ENCODE measurements around the gene SHB. TPM values are rescaled to one million over a fixed set of nuclear protein-coding genes. Genes with fewer than 3 reads are reported as not detected.

Gene SHB
- total RNA-seq, 1 experiment from 2014 or later, result 20.7 TPM

DNA sequence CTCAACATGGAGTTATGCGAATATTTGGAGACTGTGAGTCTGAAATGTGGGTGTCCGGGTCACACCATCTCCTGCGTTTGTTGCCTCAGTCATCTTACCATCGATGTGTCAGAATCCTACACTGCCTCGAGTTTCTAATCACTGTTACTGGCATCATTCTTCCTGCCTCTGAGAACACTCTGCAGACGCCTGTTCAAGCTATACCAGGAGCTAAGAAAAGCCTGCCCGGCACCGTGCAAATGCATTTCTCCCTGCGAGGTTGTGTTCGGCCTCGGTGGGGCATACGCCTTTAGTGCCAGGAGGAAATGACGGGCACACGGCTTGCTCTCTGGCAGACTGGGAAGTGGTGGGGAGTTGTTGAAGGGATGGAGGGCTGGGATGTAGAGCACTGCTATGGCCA is 133.9 kb downstream of the SHB start:
- Histone ChIP-seq H3K4me1 (ENCODE audit: insufficient read depth, low read length, poor library complexity, severe bottlenecking) (peaks cover 21% of the 10 kb centered on the region), H3K36me3 (ENCODE audit: insufficient read depth, low read length, poor library complexity, severe bottlenecking) (no peaks in the 10 kb centered on the region), H3K9me3 (ENCODE audit: low read depth, low read length, poor library complexity, severe bottlenecking) (peaks cover 6% of the 10 kb centered on the region), H3K27ac (ENCODE audit: low read depth, low read length, poor library complexity, severe bottlenecking) (no peak overlapping the region), H3K4me3 (ENCODE audit: low read depth, low read length, poor library complexity, severe bottlenecking) (no peak overlapping the region), H3K27me3 (replicated peaks; ENCODE audit: insufficient read depth, low read depth, low read length, poor library complexity) (no peaks in the 10 kb centered on the region)
- ChIA-PET POLR2A (ENCODE audit: low non-redundant PET) (no interaction called here), CTCF (no interaction called here)
- intact Hi-C loops (cut with micrococcal nuclease; ENCODE audit: unreplicated experiment), result no loop called here
- BruUV-seq (replicated peaks), result no TSS peak
- no peak for DNase-seq (ENCODE audit: low spot score)
- TF ChIP-seq EZH2 (IDR thresholded peaks at IDR 0.05; ENCODE audit: borderline replicate concordance, low read depth, low read length, poor library complexity, severe bottlenecking), result no peak
- TF ChIP-seq, protein P1, sequence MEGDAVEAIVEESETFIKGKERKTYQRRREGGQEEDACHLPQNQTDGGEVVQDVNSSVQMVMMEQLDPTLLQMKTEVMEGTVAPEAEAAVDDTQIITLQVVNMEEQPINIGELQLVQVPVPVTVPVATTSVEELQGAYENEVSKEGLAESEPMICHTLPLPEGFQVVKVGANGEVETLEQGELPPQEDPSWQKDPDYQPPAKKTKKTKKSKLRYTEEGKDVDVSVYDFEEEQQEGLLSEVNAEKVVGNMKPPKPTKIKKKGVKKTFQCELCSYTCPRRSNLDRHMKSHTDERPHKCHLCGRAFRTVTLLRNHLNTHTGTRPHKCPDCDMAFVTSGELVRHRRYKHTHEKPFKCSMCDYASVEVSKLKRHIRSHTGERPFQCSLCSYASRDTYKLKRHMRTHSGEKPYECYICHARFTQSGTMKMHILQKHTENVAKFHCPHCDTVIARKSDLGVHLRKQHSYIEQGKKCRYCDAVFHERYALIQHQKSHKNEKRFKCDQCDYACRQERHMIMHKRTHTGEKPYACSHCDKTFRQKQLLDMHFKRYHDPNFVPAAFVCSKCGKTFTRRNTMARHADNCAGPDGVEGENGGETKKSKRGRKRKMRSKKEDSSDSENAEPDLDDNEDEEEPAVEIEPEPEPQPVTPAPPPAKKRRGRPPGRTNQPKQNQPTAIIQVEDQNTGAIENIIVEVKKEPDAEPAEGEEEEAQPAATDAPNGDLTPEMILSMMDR (conservative IDR thresholded peaks at IDR 0.05; ENCODE audit: low read depth, low read length), result no peak

DNA sequence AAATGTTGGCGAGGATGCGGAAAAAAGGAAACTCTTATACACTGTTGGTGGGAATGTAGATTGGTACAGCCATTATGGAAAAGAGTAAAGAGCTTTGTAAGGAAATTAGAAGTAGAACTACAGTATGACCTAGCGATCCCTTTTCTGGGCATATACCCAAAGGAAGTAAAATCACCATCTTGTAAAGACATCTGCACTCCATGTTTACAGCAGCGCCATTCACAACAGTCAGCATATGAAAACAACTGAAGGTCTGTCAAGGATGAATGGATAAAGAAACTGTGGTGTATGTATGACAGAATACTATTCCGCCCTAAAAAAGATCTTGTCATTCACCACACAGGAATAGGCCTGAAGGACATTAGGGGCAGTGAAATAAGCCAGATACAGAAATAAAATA is 137.4 kb downstream of the SHB start:
- DNase-seq (ENCODE audit: low spot score), result no peak
- Histone ChIP-seq H3K27me3 (replicated peaks; ENCODE audit: insufficient read depth, low read depth, low read length, poor library complexity) (no peaks in the 10 kb centered on the region), H3K36me3 (ENCODE audit: insufficient read depth, low read length, poor library complexity, severe bottlenecking) (no peaks in the 10 kb centered on the region), H3K27ac (ENCODE audit: low read depth, low read length, poor library complexity, severe bottlenecking) (no peak overlapping the region), H3K4me1 (ENCODE audit: insufficient read depth, low read length, poor library complexity, severe bottlenecking) (peaks cover 14% of the 10 kb centered on the region), H3K4me3 (ENCODE audit: low read depth, low read length, poor library complexity, severe bottlenecking) (no peak overlapping the region), H3K9me3 (ENCODE audit: low read depth, low read length, poor library complexity, severe bottlenecking) (peaks cover 6% of the 10 kb centered on the region)
- BruUV-seq (replicated peaks), result no TSS peak
- TF ChIP-seq EZH2 (IDR thresholded peaks at IDR 0.05; ENCODE audit: borderline replicate concordance, low read depth, low read length, poor library complexity, severe bottlenecking), result no peak
- TF ChIP-seq, protein P1 (conservative IDR thresholded peaks at IDR 0.05; ENCODE audit: low read depth, low read length), result no peak
- intact Hi-C loops (cut with micrococcal nuclease; ENCODE audit: unreplicated experiment), result no loop called here
- CTCF ChIA-PET, result no interaction called here
- POLR2A ChIA-PET (ENCODE audit: low non-redundant PET), result no interaction called here

DNA sequence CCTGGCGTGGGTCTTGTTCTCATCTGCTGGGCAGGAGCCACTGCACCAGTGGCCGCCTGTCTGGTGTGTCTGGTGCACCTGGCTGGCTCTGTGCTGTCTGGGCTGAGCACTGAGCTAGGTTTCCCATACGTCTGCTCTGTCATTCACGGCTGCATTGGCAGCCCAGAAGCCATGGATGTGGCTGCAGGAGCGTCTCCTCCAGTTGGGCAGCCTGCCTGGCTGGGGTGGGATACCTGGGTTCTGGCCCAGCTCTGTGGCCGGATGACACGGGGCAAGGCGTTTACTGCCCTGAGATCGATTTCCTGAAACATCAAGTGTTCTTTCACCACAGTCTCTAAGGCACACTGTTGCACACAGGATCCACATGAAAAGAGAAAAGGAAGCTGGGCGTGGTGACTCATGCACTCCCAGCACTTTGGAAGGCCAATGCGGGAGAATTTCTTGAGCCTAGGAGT is 139.6 kb downstream of the SHB start:
- ChIA-PET POLR2A (ENCODE audit: low non-redundant PET) (no interaction called here), CTCF (no interaction called here)
- BruUV-seq (replicated peaks), result no TSS peak
- TF ChIP-seq EZH2 (IDR thresholded peaks at IDR 0.05; ENCODE audit: borderline replicate concordance, low read depth, low read length, poor library complexity, severe bottlenecking), result no peak
- TF ChIP-seq, protein P1 (conservative IDR thresholded peaks at IDR 0.05; ENCODE audit: low read depth, low read length), result no peak
- H3K27me3 ChIP-seq (replicated peaks; ENCODE audit: insufficient read depth, low read depth, low read length, poor library complexity), result no peaks in the 10 kb centered on the region
- no peak overlapping the region for H3K27ac ChIP-seq (ENCODE audit: low read depth, low read length, poor library complexity, severe bottlenecking)
- intact Hi-C loops (cut with micrococcal nuclease; ENCODE audit: unreplicated experiment), result no loop called here
- peaks cover 19% of the 10 kb centered on the region for H3K4me1 ChIP-seq (ENCODE audit: insufficient read depth, low read length, poor library complexity, severe bottlenecking)
- no peaks in the 10 kb centered on the region for H3K36me3 ChIP-seq (ENCODE audit: insufficient read depth, low read length, poor library complexity, severe bottlenecking)
- peaks cover 6% of the 10 kb centered on the region for H3K9me3 ChIP-seq (ENCODE audit: low read depth, low read length, poor library complexity, severe bottlenecking)
- no peak for DNase-seq (ENCODE audit: low spot score)
- H3K4me3 ChIP-seq (ENCODE audit: low read depth, low read length, poor library complexity, severe bottlenecking), result no peak overlapping the region

Measured in A673 (cell line).